MM.1S (cell line): ENCODE data around the gene MAP3K5.

Experiments
- DNase-seq: peaks from one replicate; pipeline ENCODE4 v3.0.0-alpha.2; 2015
- H2AFZ ChIP-seq: fragments of 300-600 bp; sonication (generic); 2 replicates; pipeline ENCODE4 v1.6.0; 2016; ENCODE audit warnings: antibody characterized with exemption, low read length
- H3F3A ChIP-seq: fragments of 300-600 bp; sonication (generic); 2 replicates; pipeline ENCODE4 v1.6.1; 2016; ENCODE audit warnings: mild to moderate bottlenecking, antibody characterized with exemption, low read length, moderate library complexity, mixed read lengths; ENCODE audit not compliant: insufficient read depth
- H3K27ac ChIP-seq: fragments of 300-600 bp; sonication (generic); 2 replicates; pipeline ENCODE4 v1.5.1; 2016; ENCODE audit warnings: mild to moderate bottlenecking, low read length
- H3K27me3 ChIP-seq: fragments of 300-600 bp; sonication (generic); replicated peaks from 2 replicates; pipeline ENCODE4 v1.6.0; 2016; ENCODE audit warnings: low read length; ENCODE audit not compliant: insufficient read depth
- H3K36me3 ChIP-seq: fragments of 300-600 bp; sonication (generic); replicated peaks from 2 replicates; pipeline ENCODE4 v1.6.1; 2016; ENCODE audit warnings: mild to moderate bottlenecking, low read length, mixed read lengths; ENCODE audit not compliant: insufficient read depth
- H3K4me1 ChIP-seq: fragments of 300-600 bp; sonication (generic); 2 replicates; pipeline ENCODE4 v1.6.1; 2016; ENCODE audit warnings: low read length, mixed read lengths
- H3K4me2 ChIP-seq: fragments of 300-600 bp; sonication (generic); 2 replicates; pipeline ENCODE4 v1.6.0; 2016; ENCODE audit warnings: low read depth, low read length
- H3K4me3 ChIP-seq: fragments of 300-600 bp; sonication (generic); 2 replicates; pipeline ENCODE4 v1.5.1; 2016; ENCODE audit warnings: low read length, mixed read lengths
- H3K79me2 ChIP-seq: fragments of 300-600 bp; sonication (generic); 2 replicates; pipeline ENCODE4 v1.6.1; 2016; ENCODE audit warnings: mixed run types, low read length, mixed read lengths
- H3K9ac ChIP-seq: fragments of 300-600 bp; sonication (generic); 2 replicates; pipeline ENCODE4 v1.6.1; 2016; ENCODE audit warnings: low read length, mixed read lengths
- H3K9me2 ChIP-seq: fragments of 300-600 bp; sonication (generic); replicated peaks from 2 replicates; pipeline ENCODE4 v1.6.1; 2016; ENCODE audit warnings: mild to moderate bottlenecking, low read length, mixed read lengths; ENCODE audit not compliant: insufficient read depth
- H3K9me3 ChIP-seq: fragments of 300-600 bp; sonication (generic); replicated peaks from 2 replicates; pipeline ENCODE4 v1.6.1; 2016; ENCODE audit warnings: mild to moderate bottlenecking, low read length, mixed read lengths; ENCODE audit not compliant: insufficient read depth
- H4K20me1 ChIP-seq: fragments of 300-600 bp; sonication (generic); 2 replicates; pipeline ENCODE4 v1.6.1; 2016; ENCODE audit warnings: mild to moderate bottlenecking, low read length, moderate library complexity, mixed read lengths; ENCODE audit not compliant: insufficient read depth
- CTCF ChIP-seq: fragments of 300-600 bp; sonication (generic); IDR thresholded peaks from 2 replicates; pipeline ENCODE4 v1.5.1; 2016; ENCODE audit warnings: antibody characterized with exemption, low read length, mixed read lengths
- EZH2 ChIP-seq: fragments of 300-600 bp; sonication (generic); optimal IDR thresholded peaks from 2 replicates; pipeline ENCODE3; 2017; ENCODE audit warnings: low read depth, mild to moderate bottlenecking, antibody characterized with exemption, low read length, mixed read lengths
- EZH2phosphoT487 ChIP-seq: fragments of 300-600 bp; sonication (generic); IDR thresholded peaks from 2 replicates; pipeline ENCODE4 v1.6.1; 2018; ENCODE audit warnings: antibody characterized with exemption, low read length

MAP3K5 gene

GRCh38 chr6:136734977-136735376 lies 57.3 kb downstream of the MAP3K5 start:
- Histone ChIP-seq H3K9me3 (no peaks in the 10 kb centered on the region), H3K9ac (no peak overlapping the region), H3K4me1 (peaks cover 6% of the 10 kb centered on the region), H3K27ac (no peak overlapping the region), H3K4me3 (no peak overlapping the region), H3K79me2 (peaks cover 31% of the 10 kb centered on the region), H3K27me3 (no peaks in the 10 kb centered on the region), H3K4me2 (no peak overlapping the region), H4K20me1 (no peaks in the 10 kb centered on the region), H2AFZ (no peak overlapping the region), H3F3A (no peaks in the 10 kb centered on the region), H3K36me3 (no peaks in the 10 kb centered on the region), H3K9me2 (no peaks in the 10 kb centered on the region)
- TF ChIP-seq EZH2phosphoT487 (no peak), EZH2 (no peak), CTCF (no peak)
- DNase-seq: no peak

- H3K4me1 ChIP-seq: peaks cover 6% of the 10 kb centered on the region
- no peak overlapping the region for H3K27ac ChIP-seq
- no peaks in the 10 kb centered on the region for H4K20me1 ChIP-seq
- H3K9ac ChIP-seq: no peak overlapping the region
- H3K4me3 ChIP-seq: no peak overlapping the region
- no peak for TF ChIP-seq EZH2
- TF ChIP-seq CTCF: no peak
- no peak for TF ChIP-seq EZH2phosphoT487
- no peak overlapping the region for H2AFZ ChIP-seq
- H3K9me2 ChIP-seq: no peaks in the 10 kb centered on the region
- no peaks in the 10 kb centered on the region for H3F3A ChIP-seq
- no peaks in the 10 kb centered on the region for H3K9me3 ChIP-seq
- no peak for DNase-seq
- no peaks in the 10 kb centered on the region for H3K36me3 ChIP-seq
- H3K79me2 ChIP-seq: peaks cover 26% of the 10 kb centered on the region
- no peaks in the 10 kb centered on the region for H3K27me3 ChIP-seq
- no peak overlapping the region for H3K4me2 ChIP-seq
These were observed 59.4 kb downstream of the MAP3K5 start for GRCh38 chr6:136732889-136733288.

- peaks cover 6% of the 10 kb centered on the region for H3K4me1 ChIP-seq
- no peak overlapping the region for H3K4me2 ChIP-seq
- DNase-seq: no peak
- H2AFZ ChIP-seq: no peak overlapping the region
- H3K36me3 ChIP-seq: no peaks in the 10 kb centered on the region
- no peaks in the 10 kb centered on the region for H3K9me2 ChIP-seq
- no peak for TF ChIP-seq EZH2phosphoT487
- TF ChIP-seq CTCF: no peak
- no peak overlapping the region for H3K4me3 ChIP-seq
- H3K27me3 ChIP-seq: no peaks in the 10 kb centered on the region
- H3K9me3 ChIP-seq: no peaks in the 10 kb centered on the region
- H4K20me1 ChIP-seq: no peaks in the 10 kb centered on the region
- peaks cover 22% of the 10 kb centered on the region for H3K79me2 ChIP-seq
- H3F3A ChIP-seq: no peaks in the 10 kb centered on the region
- H3K27ac ChIP-seq: no peak overlapping the region
- no peak overlapping the region for H3K9ac ChIP-seq
These were observed 62.4 kb downstream of the MAP3K5 start for GRCh38 chr6:136729832-136730231.
